Non-pigmented ciliary epithelial cell (primary cell): ENCODE results near the gene E4F1.

Source experiments
- DNase-seq: peaks from one replicate; pipeline ENCODE4 v3.0.0-alpha.2; 2010; ENCODE audit warnings: low read depth

The E4F1 gene

GRCh38 chr16:2275476-2276367 is 52.3 kb downstream of the E4F1 start:
- DNase-seq = no peak

GRCh38 chr16:2276368-2277195 is 53.2 kb downstream of the E4F1 start:
- no peak for DNase-seq

GRCh38 chr16:2277466-2278271 is 54.3 kb downstream of the E4F1 start:
- no peak for DNase-seq

GRCh38 chr16:2278272-2278608 is 54.8 kb downstream of the E4F1 start:
- DNase-seq = no peak

GRCh38 chr16:2278956-2279800 is 55.8 kb downstream of the E4F1 start:
- no peak for DNase-seq

GRCh38 chr16:2280461-2280860 is 57.1 kb downstream of the E4F1 start:
- DNase-seq = no peak

GRCh38 chr16:2280981-2281542 is 57.7 kb downstream of the E4F1 start:
- DNase-seq = no peak

GRCh38 chr16:2282262-2282661 is 58.9 kb downstream of the E4F1 start:
- DNase-seq = no peak

GRCh38 chr16:2282866-2283555 is 59.6 kb downstream of the E4F1 start:
- DNase-seq = no peak

- no peak for DNase-seq
Observed at GRCh38 chr16:2284001-2284770, 60.8 kb downstream of the E4F1 start.

- no peak for DNase-seq
Observed at GRCh38 chr16:2284797-2285576, 61.6 kb downstream of the E4F1 start.
